Measurements from ENCODE around the gene PDGFC.

The PDGFC gene, protein sequence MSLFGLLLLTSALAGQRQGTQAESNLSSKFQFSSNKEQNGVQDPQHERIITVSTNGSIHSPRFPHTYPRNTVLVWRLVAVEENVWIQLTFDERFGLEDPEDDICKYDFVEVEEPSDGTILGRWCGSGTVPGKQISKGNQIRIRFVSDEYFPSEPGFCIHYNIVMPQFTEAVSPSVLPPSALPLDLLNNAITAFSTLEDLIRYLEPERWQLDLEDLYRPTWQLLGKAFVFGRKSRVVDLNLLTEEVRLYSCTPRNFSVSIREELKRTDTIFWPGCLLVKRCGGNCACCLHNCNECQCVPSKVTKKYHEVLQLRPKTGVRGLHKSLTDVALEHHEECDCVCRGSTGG

GRCh38 chr4:156971676-156972378 is at the start of gene PDGFC:
PDGFC (minus strand) TSS chr4:156971799; CDS start chr4:156970903, 896 bp downstream.
- peak; percentile 77 for DNase-seq (ENCODE audit: low spot score)

- DNase-seq (ENCODE audit: low spot score): no peak
Measured at GRCh38 chr4:157020882-157021281, 49.3 kb upstream of the PDGFC start.

- DNase-seq (ENCODE audit: low spot score): no peak
Measured at GRCh38 chr4:157018920-157019490, 47.4 kb upstream of the PDGFC start.

DNA sequence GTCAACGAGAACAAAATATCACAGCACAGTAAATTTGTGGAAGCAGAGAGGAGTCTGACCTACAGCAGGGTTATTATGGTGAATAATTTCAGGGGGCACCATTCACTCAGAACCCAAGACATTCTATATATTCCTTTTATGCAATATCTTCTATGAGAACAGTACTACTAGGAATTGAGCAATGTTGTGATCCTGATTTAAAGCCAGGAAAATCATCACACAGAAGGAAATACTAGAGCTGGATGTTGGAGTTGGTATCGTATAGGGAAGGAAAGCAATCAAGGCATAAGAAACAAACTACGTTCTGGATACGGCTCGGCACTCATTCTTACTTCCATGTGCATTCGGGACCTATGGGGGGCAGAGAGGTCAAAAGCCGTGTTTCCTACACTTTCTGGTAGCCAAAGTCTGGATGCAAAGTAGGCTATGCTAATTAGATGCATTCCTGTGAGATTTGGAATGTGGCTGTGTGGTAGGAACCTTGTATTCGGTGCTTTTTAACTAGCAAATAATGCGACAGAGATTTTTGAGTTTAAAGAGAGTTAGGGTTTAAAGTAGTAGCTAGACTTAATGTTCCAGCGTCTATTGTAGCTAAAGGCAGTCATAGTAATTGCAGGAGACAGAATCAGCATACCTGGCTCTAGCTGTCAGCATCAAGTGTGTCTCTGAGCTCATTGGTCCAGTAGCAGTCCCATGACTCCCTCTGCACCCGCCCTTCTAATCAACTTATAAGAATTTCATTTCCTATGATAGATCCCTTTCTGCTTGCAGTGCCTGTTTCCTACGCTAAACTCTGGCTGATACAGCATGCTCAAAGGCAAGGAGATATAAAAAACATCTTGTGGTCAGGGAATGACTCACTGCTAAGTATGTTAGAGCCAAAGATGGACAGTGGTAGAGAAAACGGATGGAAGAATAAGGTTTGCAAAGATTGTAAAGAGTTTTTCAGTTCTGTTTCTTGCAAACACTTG is 43.3 kb upstream of the PDGFC start:
- no peak for DNase-seq (ENCODE audit: low spot score)

- DNase-seq (ENCODE audit: low spot score): no peak
Measured at GRCh38 chr4:157013656-157014055, 42.1 kb upstream of the PDGFC start.

GRCh38 chr4:157012781-157013180 is 41.2 kb upstream of the PDGFC start:
- DNase-seq (ENCODE audit: low spot score): no peak

- DNase-seq (ENCODE audit: low spot score): no peak
Measured at GRCh38 chr4:157012296-157012695, 40.7 kb upstream of the PDGFC start.

DNA sequence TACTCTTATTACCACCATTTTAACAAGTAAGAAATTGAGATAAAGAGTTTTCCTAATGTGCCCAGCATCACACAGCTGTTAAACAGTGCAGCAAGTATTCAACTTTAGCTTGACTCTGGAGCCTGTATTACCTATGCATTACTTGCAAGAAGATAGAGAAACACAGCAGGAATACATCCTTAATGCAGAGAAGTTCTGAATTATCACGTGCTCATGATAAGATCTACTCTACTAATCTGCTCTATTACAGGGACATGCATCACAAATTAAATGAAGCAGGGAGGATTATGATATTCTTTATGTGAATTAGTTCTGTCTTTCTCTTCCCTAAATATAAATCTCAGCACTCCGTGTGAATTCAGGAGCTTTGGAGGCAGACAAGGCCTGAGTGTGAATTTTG is 39.0 kb upstream of the PDGFC start:
- no peak for DNase-seq (ENCODE audit: low spot score)

GRCh38 chr4:157005831-157006230 is 34.2 kb upstream of the PDGFC start:
- no peak for DNase-seq (ENCODE audit: low spot score)

- DNase-seq (ENCODE audit: low spot score): no peak
Measured at GRCh38 chr4:157005193-157005592, 33.6 kb upstream of the PDGFC start.

DNA sequence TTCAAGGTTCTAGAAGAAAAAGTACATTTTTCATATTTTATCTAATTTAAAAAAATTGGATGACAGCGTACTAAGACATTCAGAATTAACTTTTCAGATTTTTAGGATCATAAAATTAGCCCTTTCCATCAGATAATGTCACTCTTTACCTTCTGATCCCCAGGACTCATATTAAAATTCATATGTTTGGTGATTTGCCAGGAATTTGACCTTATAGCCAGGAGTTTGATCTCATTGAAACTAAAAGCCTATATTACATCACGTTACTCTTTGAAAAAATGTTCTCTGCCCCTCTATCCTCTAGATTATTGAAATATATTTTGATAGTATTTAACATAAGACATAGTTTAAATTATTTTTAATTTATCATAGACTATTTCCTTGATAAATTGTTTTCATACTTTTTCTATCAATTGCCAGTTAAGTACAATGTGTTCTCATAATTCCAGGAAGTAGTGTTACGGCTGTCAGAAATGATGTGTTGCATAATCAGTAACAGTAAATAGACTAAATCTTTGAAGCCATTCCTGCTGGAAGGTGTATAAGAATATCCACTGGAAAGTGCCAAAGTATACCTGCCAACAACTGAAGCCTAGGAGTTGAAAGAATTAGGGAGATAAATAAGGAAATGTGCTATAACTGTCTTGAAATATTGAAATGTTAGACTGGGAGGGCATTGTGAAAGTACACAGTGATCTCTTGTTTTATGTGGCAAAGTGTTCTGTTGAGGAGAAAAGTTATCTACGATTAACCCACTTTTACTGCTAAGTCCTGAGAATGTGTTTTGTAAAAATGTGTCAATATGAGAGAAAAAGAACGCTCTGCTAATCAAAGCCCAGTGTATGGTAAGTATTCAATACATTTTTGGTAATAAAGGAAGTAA is 32.9 kb upstream of the PDGFC start:
- no peak for DNase-seq (ENCODE audit: low spot score)

DNA sequence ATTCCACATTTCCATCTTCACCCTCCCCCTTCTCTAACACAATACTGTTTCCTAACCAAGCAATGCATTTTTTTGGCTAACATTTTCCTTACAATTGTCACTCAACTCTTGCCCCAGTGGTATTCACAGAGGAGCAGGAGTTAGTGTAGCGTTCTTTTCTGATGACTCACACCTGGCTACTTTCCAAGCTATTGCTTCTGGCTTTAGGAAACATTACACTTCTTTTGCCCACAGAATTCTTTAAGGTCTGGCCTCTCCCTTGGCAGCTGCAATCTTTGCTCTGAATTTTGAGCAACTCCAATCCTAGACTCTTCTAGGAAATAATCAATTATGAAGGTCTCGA is 27.5 kb upstream of the PDGFC start:
- DNase-seq (ENCODE audit: low spot score): peak; percentile 24

DNA sequence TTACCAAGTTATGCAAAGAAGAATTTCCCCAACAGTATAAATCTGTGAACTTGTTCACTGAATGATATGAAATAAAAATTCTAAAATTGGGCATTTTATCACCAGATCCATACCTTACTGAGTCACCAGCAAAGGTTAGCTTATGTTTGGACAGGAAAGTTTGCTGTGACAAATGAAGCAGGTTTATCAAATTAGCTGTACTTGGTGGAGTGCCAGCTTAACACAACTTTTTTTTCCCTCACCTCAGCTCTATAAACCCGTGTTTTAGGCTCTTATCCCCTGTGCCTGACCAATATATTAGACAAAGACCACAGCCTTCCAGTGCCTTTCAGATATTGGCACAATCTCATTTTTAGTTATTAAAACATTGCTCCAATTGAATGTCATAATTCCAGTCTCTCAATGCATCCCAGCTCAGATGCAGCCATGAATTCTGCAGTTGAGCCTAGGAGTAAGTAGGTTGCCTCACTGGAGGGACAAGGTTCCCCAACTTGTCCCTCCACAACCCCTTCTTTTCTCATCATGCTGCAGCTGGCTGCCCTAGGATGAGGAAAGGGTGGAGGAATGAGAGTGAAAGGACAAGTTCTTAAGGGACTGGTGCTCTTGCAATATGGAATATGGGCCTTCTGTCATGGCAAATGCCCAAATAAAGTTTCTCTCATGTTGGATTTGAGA is 27.0 kb upstream of the PDGFC start:
- no peak for DNase-seq (ENCODE audit: low spot score)

DNA sequence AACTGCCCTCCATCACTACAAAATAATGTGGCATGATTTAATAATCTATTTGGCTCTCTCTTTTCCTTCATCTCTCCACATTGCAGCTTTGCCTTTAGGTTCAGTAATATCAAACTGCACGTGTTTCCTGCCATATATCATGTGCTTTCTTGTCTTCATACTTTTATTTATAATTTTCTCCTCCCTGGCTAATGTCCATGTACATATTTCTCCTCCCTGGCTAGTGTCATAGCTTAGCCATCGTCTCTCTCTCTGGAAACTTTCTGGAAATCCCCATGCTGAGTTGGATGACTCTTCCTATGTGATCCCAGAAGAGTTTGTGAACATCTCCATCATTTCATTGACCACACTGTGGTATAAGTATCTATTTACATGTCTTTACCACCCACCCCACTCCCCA is 21.3 kb upstream of the PDGFC start:
- no peak for DNase-seq (ENCODE audit: low spot score)

- DNase-seq (ENCODE audit: low spot score): no peak
Measured at GRCh38 chr4:156991161-156991560, 19.6 kb upstream of the PDGFC start.

DNA sequence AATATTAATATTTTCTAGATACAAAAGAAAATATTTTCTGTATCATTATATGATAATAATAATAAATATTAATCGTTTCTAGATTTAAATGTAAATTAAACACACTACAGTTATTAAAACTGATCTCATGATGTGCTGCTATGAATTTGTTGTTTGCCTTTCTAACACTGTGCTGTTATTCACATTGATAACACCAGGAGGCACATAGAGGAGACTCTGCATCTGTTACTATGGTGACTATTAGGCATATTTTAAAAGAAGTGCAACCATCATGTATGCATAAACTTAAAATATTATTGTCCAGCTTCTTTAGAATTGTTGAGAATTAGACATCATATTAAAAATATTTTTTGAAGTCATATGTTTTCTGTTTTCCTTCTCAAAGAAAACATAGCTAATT is 11.8 kb upstream of the PDGFC start:
- no peak for DNase-seq (ENCODE audit: low spot score)

- no peak for DNase-seq (ENCODE audit: low spot score)
Measured at GRCh38 chr4:156981262-156981769, 9.7 kb upstream of the PDGFC start.

DNA sequence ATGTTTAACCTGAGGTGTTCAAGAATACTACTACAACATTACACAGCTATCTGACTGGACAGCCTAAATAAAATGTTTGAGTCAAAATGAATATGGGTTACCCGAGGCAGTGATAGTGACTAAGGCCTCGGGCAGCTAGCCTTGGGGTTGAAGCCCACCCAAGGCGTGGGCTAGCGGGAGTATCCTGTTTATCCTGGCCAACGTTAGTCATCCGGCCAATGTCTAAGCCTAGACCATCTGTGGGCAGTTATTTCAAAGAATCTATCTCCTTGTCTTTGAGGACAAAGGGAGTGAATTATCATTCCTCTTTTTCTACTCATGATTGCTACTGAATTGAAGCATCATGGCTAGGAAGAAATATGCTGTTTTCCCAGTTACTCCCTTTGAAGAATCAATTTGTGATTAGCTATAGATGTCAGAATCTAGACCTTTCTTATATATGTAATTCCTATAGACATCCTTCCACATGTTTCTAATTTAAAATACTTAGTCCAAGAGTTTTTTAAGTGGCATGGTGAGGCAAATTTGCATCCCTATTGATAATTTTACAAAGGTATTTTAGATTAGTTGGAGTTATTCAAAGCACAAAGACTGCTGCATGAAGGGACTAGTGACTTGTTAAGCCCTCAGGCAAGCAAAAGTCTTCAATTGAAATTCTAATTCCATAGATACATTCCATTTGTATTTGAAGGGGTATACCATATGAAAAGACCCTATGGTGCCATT is 6.0 kb upstream of the PDGFC start:
- no peak for DNase-seq (ENCODE audit: low spot score)

DNA sequence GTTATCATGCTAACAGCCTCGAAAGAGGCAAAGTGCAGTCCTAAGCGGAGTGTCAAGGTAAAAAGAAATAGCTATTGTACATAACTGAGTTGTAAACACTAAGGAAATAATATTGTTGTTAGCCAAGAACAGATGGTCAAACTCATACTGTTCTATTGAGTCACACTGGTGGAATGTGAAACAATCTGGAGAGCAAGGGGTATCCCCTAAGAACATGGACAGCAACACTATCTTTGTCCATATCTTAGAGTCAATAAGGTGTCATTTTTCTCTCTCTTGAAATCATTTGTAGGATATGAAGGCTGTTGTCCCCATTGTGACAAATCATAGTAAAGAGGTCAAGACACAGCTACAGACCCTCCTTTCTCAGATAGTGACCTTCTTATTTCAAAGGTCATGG is 4.5 kb upstream of the PDGFC start:
- DNase-seq (ENCODE audit: low spot score): no peak

GRCh38 chr4:156975686-156976085 is 4.1 kb upstream of the PDGFC start:
- no peak for DNase-seq (ENCODE audit: low spot score)

Data from HuH-7 (cell line).